Parathyroid adenoma (tissue), 2 donors: Measurements from ENCODE around the gene ASAP3.

Experiments
- H2AFZ ChIP-seq: fragments of 300-600 bp; sonication (generic); one replicate; pipeline ENCODE4 v1.7.0; 2017; ENCODE audit warnings: antibody characterized with exemption, mild to moderate bottlenecking
- H3K27ac ChIP-seq: fragments of 300-600 bp; sonication (generic); one replicate; pipeline ENCODE4 v1.7.0; 2017
- H3K27me3 ChIP-seq: fragments of 300-600 bp; sonication (generic); one replicate; pipeline ENCODE4 v1.7.0; 2017; ENCODE audit warnings: low read length; ENCODE audit not compliant: control insufficient read depth, insufficient read depth
- H3K36me3 ChIP-seq: fragments of 300-600 bp; sonication (generic); one replicate; pipeline ENCODE4 v1.7.0; 2017; ENCODE audit warnings: low read length; ENCODE audit not compliant: control insufficient read depth, insufficient read depth
- H3K4me1 ChIP-seq: fragments of 300-600 bp; sonication (generic); one replicate; pipeline ENCODE4 v1.7.0; 2017; ENCODE audit warnings: control low read depth
- H3K4me2 ChIP-seq: fragments of 300-600 bp; sonication (generic); one replicate; pipeline ENCODE4 v1.7.0; 2017; ENCODE audit warnings: low read length
- H3K4me3 ChIP-seq: fragments of 300-600 bp; sonication (generic); one replicate; pipeline ENCODE4 v1.7.0; 2017; ENCODE audit warnings: low read depth, low read length
- H3K79me2 ChIP-seq: fragments of 300-600 bp; sonication (generic); one replicate; pipeline ENCODE4 v1.7.0; 2017; ENCODE audit warnings: control low read depth
- H3K9ac ChIP-seq: fragments of 300-600 bp; sonication (generic); one replicate; pipeline ENCODE4 v1.7.0; 2017; ENCODE audit warnings: mild to moderate bottlenecking
- H3K9me3 ChIP-seq: fragments of 300-600 bp; sonication (generic); one replicate; pipeline ENCODE4 v1.7.0; 2017; ENCODE audit warnings: low read length; ENCODE audit not compliant: control insufficient read depth
- TF ChIP-seq, protein P1 (sequence below): fragments of 300-600 bp; sonication (generic); IDR thresholded peaks from one replicate; pipeline ENCODE4 v1.7.0; 2017; ENCODE audit warnings: antibody characterized with exemption, mild to moderate bottlenecking
- donor health status: primary hyperparathyroidism.

ASAP3 gene

DNA sequence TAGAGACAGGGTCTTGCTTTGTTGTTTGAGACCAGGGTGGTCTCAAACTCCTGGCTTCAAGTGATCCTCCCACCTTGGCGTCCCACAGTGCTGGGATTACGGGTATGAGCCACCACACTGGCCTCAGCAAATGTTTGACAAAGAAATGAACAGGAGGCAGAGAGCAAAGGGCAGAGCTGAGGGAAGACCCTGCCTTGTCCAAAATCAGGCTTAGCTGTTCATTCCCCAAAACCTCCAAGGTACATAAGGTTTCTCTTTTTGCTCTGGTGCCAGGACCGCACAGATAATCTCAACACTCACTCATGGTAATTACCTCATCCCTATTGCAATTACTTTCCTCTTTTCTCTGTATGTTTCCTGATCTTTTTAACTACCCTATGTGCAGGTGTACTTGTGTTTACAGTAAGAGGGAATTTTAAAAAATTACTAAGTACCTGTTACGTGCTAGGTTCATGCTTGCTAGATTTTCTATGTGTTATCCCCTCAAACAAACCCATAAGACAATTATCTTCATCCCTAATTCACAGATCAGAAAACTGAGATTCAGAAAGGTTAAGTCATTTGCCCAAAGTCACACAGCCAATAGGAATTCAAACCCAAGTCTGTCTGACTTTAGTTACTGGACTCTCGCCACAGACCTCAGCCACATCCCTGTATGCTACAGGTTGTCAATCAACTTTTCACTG is 11.5 kb downstream of the ASAP3 start:
- Histone ChIP-seq H3K4me1 (peaks cover 3% of the 10 kb centered on the region), H3K9ac (no peak overlapping the region), H3K79me2 (peaks cover 4% of the 10 kb centered on the region), H3K4me3 (no peak overlapping the region), H3K36me3 (no peaks in the 10 kb centered on the region), H3K27ac (no peak overlapping the region), H2AFZ (no peak overlapping the region), H3K4me2 (no peak overlapping the region), H3K9me3 (no peaks in the 10 kb centered on the region), H3K27me3 (no peaks in the 10 kb centered on the region)
- TF ChIP-seq, protein P1, sequence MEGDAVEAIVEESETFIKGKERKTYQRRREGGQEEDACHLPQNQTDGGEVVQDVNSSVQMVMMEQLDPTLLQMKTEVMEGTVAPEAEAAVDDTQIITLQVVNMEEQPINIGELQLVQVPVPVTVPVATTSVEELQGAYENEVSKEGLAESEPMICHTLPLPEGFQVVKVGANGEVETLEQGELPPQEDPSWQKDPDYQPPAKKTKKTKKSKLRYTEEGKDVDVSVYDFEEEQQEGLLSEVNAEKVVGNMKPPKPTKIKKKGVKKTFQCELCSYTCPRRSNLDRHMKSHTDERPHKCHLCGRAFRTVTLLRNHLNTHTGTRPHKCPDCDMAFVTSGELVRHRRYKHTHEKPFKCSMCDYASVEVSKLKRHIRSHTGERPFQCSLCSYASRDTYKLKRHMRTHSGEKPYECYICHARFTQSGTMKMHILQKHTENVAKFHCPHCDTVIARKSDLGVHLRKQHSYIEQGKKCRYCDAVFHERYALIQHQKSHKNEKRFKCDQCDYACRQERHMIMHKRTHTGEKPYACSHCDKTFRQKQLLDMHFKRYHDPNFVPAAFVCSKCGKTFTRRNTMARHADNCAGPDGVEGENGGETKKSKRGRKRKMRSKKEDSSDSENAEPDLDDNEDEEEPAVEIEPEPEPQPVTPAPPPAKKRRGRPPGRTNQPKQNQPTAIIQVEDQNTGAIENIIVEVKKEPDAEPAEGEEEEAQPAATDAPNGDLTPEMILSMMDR, result no peak

DNA sequence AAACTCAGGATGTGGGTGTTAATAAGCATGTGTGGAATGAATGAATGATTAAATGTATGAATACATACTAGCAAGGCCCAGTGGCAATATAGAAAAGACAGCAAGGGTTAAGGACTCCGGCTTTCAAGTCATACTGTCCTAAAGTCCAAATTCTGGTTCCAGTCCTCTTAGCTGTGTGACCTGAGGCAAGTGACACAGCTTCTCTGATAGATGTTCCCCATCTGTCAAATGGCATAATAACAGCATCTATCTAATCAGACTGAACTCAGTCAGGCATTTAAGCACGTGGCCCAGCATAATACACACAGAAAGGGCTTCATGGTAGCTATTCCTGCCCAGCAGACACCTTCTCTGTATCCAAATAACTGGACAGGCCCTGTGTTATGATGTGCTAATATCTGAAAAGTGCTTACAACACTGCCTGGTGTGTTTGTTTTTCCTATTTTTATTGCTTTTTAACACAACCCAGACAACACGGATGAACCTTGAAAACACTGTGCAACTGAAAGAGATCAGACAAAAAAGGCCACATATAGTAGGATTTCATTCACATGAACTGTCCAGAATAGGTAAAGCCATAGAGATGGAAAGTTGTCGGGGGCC is 12.4 kb downstream of the ASAP3 start:
- H3K4me3 ChIP-seq, result no peak overlapping the region
- H3K27me3 ChIP-seq, result no peaks in the 10 kb centered on the region
- TF ChIP-seq, protein P1, result no peak
- H2AFZ ChIP-seq, result no peak overlapping the region
- no peak overlapping the region for H3K4me2 ChIP-seq
- no peaks in the 10 kb centered on the region for H3K9me3 ChIP-seq
- H3K4me1 ChIP-seq, result peaks cover 3% of the 10 kb centered on the region
- H3K9ac ChIP-seq, result no peak overlapping the region
- H3K79me2 ChIP-seq, result peaks cover 4% of the 10 kb centered on the region
- H3K36me3 ChIP-seq, result no peaks in the 10 kb centered on the region
- no peak overlapping the region for H3K27ac ChIP-seq

- no peak overlapping the region for H2AFZ ChIP-seq
Measured at GRCh38 chr1:23470282-23471070, 13.5 kb downstream of the ASAP3 start.

DNA sequence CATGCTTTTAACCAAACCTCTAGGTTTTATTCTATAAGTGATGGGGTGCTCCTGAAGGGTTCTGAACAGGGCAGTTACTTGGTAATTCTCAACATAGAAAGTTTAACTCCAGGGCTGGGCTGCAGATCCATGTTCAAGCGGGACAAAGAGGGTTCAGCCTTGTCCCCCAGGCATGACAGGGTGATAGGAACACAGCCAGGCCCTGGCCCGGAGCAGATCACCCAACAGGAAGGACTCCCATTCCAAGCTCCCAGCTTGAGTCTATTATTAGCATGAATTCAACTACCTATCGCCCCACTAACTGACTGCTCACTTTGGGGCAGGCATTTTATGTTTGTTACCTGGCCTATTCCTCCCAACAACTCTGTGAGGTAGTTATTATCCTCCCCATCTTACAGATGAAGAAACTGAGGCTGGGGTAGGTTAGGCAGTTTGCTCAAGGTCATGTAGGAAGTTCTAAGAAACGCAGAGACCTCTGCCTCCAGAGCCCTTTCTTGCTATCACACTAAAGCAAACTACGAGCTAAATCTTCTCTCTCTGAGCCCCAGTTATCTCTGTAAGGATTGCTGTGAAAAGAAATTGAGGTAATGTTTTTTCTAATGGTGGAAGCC is 14.5 kb downstream of the ASAP3 start:
- Histone ChIP-seq H2AFZ (no peak overlapping the region), H3K4me2 (no peak overlapping the region), H3K4me3 (no peak overlapping the region), H3K9ac (no peak overlapping the region), H3K36me3 (no peaks in the 10 kb centered on the region), H3K79me2 (no peaks in the 10 kb centered on the region), H3K4me1 (no peaks in the 10 kb centered on the region), H3K27ac (no peak overlapping the region), H3K9me3 (no peaks in the 10 kb centered on the region), H3K27me3 (no peaks in the 10 kb centered on the region)
- TF ChIP-seq, protein P1, result no peak

More at GRCh38 chr1:23470282-23471070, 13.5 kb downstream of the ASAP3 start:
- Histone ChIP-seq H3K27me3 (no peaks in the 10 kb centered on the region), H3K27ac (no peak overlapping the region), H3K4me3 (no peak overlapping the region), H3K9me3 (no peaks in the 10 kb centered on the region), H3K79me2 (peaks cover 3% of the 10 kb centered on the region), H3K4me2 (no peak overlapping the region), H3K4me1 (peaks cover 3% of the 10 kb centered on the region), H3K9ac (no peak overlapping the region), H3K36me3 (no peaks in the 10 kb centered on the region)
- TF ChIP-seq, protein P1, result no peak
